ENCODE measurements around the gene EXOC3L2. TPM values are rescaled to one million over a fixed set of nuclear protein-coding genes. Genes with fewer than 3 reads are reported as not detected.

Gene EXOC3L2
- total and polyA plus RNA-seq, 2 of the 8 experiments (the other 6 are each of a cell fraction or from before 2014, with no cell fraction given): 1.4 to 1.6 TPM

GRCh38 chr19:45164577-45165335 is 80.5 kb downstream of the EXOC3L2 start (continued):
- TF ChIP-seq ATF3 (IDR thresholded peaks at IDR 0.05; ENCODE audit: insufficient read depth, low read depth, low read length): no peak

Measured in H1 (cell line).